HG03558 (cell line): ENCODE data around the gene PLOD1.
"Not testable (repeated sequence)": the region's sequence is repeated elsewhere in the genome, so short reads cannot be mapped to it uniquely, and the experiment has no call there.

Experiments
- ATAC-seq: cut with Tn5 transposase; IDR thresholded peaks from one replicate; pipeline ENCODE4 v1.9.1; 2021; ENCODE audit warnings: moderate number of reproducible peaks; ENCODE audit not compliant: unreplicated experiment; ENCODE audit errors: extremely low read depth

The PLOD1 gene

GRCh38 chr1:12001249-12001917, 66.9 kb downstream of the PLOD1 start:
- no peak for ATAC-seq

- no peak for ATAC-seq
Observed at GRCh38 chr1:12001996-12002493, 67.5 kb downstream of the PLOD1 start.

GRCh38 chr1:12003762-12004161, 69.2 kb downstream of the PLOD1 start:
- ATAC-seq, result no peak

GRCh38 chr1:12005488-12006166, 71.1 kb downstream of the PLOD1 start:
- no peak for ATAC-seq

GRCh38 chr1:12006167-12006921, 71.8 kb downstream of the PLOD1 start:
- no peak for ATAC-seq

GRCh38 chr1:12007204-12007603, 72.7 kb downstream of the PLOD1 start:
- no peak for ATAC-seq

GRCh38 chr1:12008355-12008754, 73.8 kb downstream of the PLOD1 start:
- ATAC-seq, result not testable (repeated sequence)

GRCh38 chr1:12009318-12009947, 74.9 kb downstream of the PLOD1 start:
- no peak for ATAC-seq

GRCh38 chr1:12010746-12011570, 76.4 kb downstream of the PLOD1 start:
- ATAC-seq, result no peak

- ATAC-seq, result no peak
Observed at GRCh38 chr1:12011998-12012397, 77.5 kb downstream of the PLOD1 start.

- no peak for ATAC-seq
Observed at GRCh38 chr1:12012560-12013316, 78.2 kb downstream of the PLOD1 start.

- ATAC-seq, result no peak
Observed at GRCh38 chr1:12014141-12014991, 79.8 kb downstream of the PLOD1 start.

- ATAC-seq, result no peak
Observed at GRCh38 chr1:12015001-12015491, 80.5 kb downstream of the PLOD1 start.

GRCh38 chr1:12015499-12015898, 81.0 kb downstream of the PLOD1 start:
- ATAC-seq, result no peak

- no peak for ATAC-seq
Observed at GRCh38 chr1:12016182-12016581, 81.7 kb downstream of the PLOD1 start.

GRCh38 chr1:12019858-12020509, 85.5 kb downstream of the PLOD1 start:
- no peak for ATAC-seq

GRCh38 chr1:12021616-12022015, 87.1 kb downstream of the PLOD1 start:
- no peak for ATAC-seq

GRCh38 chr1:12022036-12022435, 87.5 kb downstream of the PLOD1 start:
- no peak for ATAC-seq
